Measurements from ENCODE around the gene PKD2L2.
"Not testable (repeated sequence)": the region's sequence is repeated elsewhere in the genome, so short reads cannot be mapped to it uniquely, and the experiment has no call there.

Gene PKD2L2

DNA sequence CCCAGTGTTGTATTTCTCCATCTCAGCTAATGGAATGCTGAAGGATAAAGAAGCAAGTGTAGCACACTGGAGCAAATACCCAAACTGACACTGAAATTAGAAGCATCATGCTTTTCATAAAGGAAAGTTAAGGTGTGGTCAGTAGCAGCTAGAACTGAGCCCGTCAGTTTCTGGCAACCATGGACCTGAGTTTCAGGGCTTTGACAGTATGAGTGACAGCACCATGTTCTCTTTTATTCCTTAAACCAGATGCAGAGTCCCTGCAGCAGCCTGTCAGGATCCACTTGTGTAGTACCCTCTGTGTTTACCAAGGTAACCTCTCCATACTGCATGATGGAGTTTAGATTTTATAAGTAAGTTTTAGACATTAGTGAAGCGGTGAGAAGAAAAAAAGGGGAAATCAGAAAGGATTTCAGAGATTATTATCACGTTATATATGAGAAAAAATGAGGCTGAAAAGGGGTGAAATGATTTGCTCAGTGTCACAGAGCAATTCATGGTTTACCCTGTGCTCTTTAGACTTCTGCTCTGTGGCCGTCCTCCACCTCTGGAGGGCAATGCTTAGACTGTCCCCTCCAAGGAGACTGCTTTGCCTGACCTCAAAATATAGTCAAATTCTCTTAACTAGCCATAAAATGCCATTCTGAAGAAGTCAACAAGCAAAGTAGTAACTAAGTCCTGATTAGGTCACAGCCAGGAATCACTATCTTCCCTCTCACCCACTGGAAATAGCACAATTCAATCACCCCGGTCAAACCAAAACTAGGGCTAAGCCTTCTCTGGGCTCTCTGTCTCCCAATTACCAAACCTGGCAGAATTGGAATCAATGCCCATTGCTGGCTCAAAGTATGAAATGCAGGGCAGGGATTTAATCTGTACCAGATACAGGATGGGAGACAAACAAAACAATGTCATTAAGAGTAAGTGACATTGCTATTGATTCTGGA, 32.1 kb upstream of the PKD2L2 start:
- TF ChIP-seq, protein P1, sequence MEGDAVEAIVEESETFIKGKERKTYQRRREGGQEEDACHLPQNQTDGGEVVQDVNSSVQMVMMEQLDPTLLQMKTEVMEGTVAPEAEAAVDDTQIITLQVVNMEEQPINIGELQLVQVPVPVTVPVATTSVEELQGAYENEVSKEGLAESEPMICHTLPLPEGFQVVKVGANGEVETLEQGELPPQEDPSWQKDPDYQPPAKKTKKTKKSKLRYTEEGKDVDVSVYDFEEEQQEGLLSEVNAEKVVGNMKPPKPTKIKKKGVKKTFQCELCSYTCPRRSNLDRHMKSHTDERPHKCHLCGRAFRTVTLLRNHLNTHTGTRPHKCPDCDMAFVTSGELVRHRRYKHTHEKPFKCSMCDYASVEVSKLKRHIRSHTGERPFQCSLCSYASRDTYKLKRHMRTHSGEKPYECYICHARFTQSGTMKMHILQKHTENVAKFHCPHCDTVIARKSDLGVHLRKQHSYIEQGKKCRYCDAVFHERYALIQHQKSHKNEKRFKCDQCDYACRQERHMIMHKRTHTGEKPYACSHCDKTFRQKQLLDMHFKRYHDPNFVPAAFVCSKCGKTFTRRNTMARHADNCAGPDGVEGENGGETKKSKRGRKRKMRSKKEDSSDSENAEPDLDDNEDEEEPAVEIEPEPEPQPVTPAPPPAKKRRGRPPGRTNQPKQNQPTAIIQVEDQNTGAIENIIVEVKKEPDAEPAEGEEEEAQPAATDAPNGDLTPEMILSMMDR (IDR thresholded peaks at IDR 0.05; ENCODE audit: low read depth, low read length, missing control alignments), result no peak
- DNase-seq (ENCODE audit: low read depth), result no peak
- H3K4me3 ChIP-seq (ENCODE audit: low read depth, low read length), result no peak overlapping the region; the same call in 1 of the 2 replicates

DNA sequence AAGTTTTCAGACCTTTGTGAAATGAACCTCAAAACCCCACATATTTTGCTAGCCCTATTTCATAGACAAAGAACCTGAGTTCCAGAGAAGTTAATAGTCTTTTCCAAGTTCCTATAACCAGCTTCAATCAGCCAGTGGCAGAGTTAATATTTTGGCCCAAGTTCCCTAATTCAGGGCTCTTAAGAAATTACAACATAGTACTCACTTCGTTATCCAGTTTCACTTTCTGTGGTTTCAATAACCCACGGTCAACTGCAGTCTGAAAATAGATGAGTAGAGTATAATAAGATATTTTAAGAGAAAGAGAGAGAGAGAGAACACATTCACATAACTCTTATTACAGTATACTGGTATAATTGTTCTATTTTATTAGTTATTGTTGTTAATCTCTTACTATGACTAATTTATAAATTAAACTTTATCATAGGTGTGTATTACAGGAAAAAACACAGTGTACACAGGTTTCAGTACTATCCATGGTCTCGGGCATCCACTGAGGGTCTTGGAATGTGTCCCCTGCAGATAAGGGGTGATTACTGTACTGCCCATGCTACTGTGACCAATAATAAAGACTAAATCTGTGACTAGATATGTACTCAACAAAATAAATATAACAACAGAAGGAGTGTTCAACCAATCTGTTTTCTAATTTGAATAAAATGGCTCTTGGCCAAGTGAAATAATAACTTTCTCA, 30.9 kb upstream of the PKD2L2 start:
- TF ChIP-seq, protein P1 (IDR thresholded peaks at IDR 0.05; ENCODE audit: low read depth, low read length, missing control alignments), result no peak
- peak; percentile 72 for DNase-seq (ENCODE audit: low read depth)
- no peak overlapping the region; the same call in 1 of the 2 replicates for H3K4me3 ChIP-seq (ENCODE audit: low read depth, low read length)

DNA sequence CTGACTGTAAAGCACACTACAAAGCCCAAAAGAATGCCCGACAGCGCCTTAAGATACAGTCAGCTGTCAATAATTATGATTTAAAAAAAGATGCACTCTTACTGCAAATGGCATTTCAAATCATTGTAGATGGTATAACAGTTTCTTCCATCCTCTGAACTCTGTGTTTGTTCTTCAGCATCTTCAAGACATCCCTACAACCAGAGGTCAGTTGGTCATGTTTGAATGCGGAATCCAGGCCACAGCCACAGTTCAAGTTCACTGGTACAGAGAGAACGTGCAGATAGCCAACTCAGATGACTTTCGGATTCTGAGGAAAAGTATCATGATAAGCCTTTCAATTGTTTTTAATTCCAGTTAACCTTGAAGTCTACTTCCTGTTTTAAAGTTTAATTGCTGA, 30.3 kb upstream of the PKD2L2 start:
- no peak overlapping the region for H3K4me3 ChIP-seq (ENCODE audit: low read depth, low read length)
- TF ChIP-seq, protein P1 (IDR thresholded peaks at IDR 0.05; ENCODE audit: low read depth, low read length, missing control alignments), result no peak
- DNase-seq (ENCODE audit: low read depth), result no peak

DNA sequence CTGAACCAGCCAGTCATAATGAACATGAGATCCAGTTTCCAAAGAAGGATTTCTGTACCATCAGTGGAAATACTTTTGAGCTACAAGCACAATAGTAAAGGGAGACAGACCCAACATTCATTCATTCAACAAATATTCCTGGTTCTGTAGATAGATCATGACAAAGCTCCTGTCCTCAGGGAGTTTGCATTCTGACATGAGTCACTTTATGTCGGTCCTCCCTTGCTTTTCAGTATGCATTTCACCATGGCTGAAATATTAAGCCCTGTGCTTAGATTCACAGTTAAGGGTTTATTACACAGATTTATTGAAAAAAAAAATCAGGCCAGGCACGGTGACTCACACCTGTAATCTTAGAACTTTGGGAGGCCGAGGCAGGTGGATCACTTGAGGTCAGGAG, 27.0 kb upstream of the PKD2L2 start:
- H3K4me3 ChIP-seq (ENCODE audit: low read depth, low read length), result no peak overlapping the region
- TF ChIP-seq, protein P1 (IDR thresholded peaks at IDR 0.05; ENCODE audit: low read depth, low read length, missing control alignments), result no peak
- no peak for DNase-seq (ENCODE audit: low read depth)

DNA sequence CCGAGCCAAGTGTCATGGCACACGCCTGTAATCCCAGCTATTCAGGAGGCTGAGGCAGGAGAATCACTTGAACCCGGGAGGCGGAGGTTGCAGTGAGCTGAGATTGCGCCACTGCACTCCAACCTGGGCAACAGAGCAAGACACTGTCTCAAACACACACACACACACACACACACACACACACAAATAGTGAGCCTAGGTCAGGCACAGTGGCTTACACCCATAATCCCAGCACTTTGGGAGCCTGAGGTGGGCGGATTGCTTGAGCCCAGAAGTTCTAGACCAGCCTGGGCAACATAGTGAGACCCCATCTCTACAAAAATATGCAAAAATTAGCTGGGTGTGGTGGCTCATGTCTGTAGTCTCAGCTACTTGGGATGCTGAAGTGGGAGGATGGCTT, 25.6 kb upstream of the PKD2L2 start:
- H3K4me3 ChIP-seq (ENCODE audit: low read depth, low read length); DNase-seq (ENCODE audit: low read depth): not testable (repeated sequence)

DNA sequence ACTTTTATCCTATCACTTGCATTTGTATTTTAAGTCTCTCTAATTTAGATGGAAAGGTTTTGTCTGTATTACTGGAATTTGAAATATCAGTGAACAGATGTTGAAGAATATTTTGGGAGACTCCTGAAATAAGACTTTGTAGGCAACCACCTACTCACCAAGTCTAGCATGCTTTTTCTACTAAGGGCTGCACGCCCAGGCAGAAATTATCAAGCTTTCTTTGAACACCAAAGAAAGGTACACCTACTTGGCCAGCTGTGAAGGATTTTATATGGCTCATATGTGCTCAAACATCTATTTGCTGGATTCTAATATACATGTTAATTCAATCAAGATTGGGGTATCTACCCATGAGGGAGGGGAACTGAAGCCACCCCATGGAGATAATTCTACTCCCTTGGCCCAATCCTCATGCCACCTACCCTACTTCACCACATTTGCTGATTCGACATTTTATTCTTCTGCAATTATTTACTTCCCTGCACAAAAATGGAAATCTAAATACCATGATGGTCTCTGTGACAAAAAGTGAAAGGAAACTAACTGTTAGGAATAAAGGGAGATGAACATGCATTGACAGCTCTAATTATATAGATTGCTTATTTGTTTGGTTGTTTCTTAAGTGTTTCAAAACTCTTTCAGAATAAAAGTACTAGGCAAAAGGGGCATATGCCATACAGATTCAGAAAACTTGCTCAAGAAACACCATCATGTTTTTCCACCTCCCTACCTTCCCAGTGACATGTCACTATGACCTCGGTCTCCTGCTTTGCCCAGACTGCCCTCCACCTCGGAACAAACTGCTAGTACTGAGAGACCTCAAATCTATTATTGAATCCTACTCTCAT, 22.5 kb upstream of the PKD2L2 start:
- DNase-seq (ENCODE audit: low read depth), result no peak

More for the DNA sequence above, 22.5 kb upstream of the PKD2L2 start:
- TF ChIP-seq, protein P1 (IDR thresholded peaks at IDR 0.05; ENCODE audit: low read depth, low read length, missing control alignments), result no peak
- no peak overlapping the region for H3K4me3 ChIP-seq (ENCODE audit: low read depth, low read length)

Data from GM12864 (cell line).